ENCODE measurements around the gene GPR55. TPM values are rescaled to one million over a fixed set of nuclear protein-coding genes. Genes with fewer than 3 reads are reported as not detected.

The GPR55 gene
- total and polyA plus RNA-seq, 9 donors: 0.04 to 0.08 TPM; not detected in 7

GRCh38 chr2:230907361-230908091 is 17.5 kb downstream of the GPR55 start:
- H3K4me3 ChIP-seq (ENCODE audit: low read length): no peak overlapping the region
- no peak overlapping the region for H3K27ac ChIP-seq (ENCODE audit: low read length)
- no peaks in the 10 kb centered on the region for H3K4me1 ChIP-seq (ENCODE audit: control insufficient read depth, insufficient read depth, low read length)
- WGBS (ENCODE audit: insufficient coverage): 91% methylated on average over 7 of the region's 16 CpGs
- H3K36me3 ChIP-seq (ENCODE audit: control insufficient read depth, insufficient read depth, low read length): no peaks in the 10 kb centered on the region
- peaks cover 14% of the 10 kb centered on the region for H3K27me3 ChIP-seq (ENCODE audit: control insufficient read depth, insufficient read depth, low read length)
- H3K9me3 ChIP-seq (replicated peaks; ENCODE audit: control insufficient read depth, low read depth, low read length): no peaks in the 10 kb centered on the region
- DNase-seq: no peak

- WGBS (ENCODE audit: insufficient coverage): 94% methylated on average over 7 of the region's 15 CpGs
- no peak overlapping the region for H3K4me3 ChIP-seq (ENCODE audit: low read length)
- H3K36me3 ChIP-seq (ENCODE audit: control insufficient read depth, insufficient read depth, low read length): no peaks in the 10 kb centered on the region
- no peaks in the 10 kb centered on the region for H3K4me1 ChIP-seq (ENCODE audit: control insufficient read depth, insufficient read depth, low read length)
- no peak overlapping the region for H3K27ac ChIP-seq (ENCODE audit: low read length)
- no peaks in the 10 kb centered on the region for H3K9me3 ChIP-seq (replicated peaks; ENCODE audit: control insufficient read depth, low read depth, low read length)
- peaks cover 14% of the 10 kb centered on the region for H3K27me3 ChIP-seq (ENCODE audit: control insufficient read depth, insufficient read depth, low read length)
- DNase-seq: no peak
Measured at GRCh38 chr2:230906471-230907230, 18.4 kb downstream of the GPR55 start.

- H3K4me3 ChIP-seq (ENCODE audit: low read length): no peak overlapping the region
- H3K27ac ChIP-seq (ENCODE audit: low read length): no peak overlapping the region
- H3K4me1 ChIP-seq (ENCODE audit: control insufficient read depth, insufficient read depth, low read length): no peaks in the 10 kb centered on the region
- no peak for DNase-seq
- WGBS (ENCODE audit: insufficient coverage): 51% methylated on average over 14 of the region's 18 CpGs
- peaks cover 12% of the 10 kb centered on the region for H3K27me3 ChIP-seq (ENCODE audit: control insufficient read depth, insufficient read depth, low read length)
- no peaks in the 10 kb centered on the region for H3K9me3 ChIP-seq (replicated peaks; ENCODE audit: control insufficient read depth, low read depth, low read length)
- no peaks in the 10 kb centered on the region for H3K36me3 ChIP-seq (ENCODE audit: control insufficient read depth, insufficient read depth, low read length)
Measured at GRCh38 chr2:230905448-230906421, 19.3 kb downstream of the GPR55 start.

GRCh38 chr2:230904856-230905447 is 20.1 kb downstream of the GPR55 start:
- DNase-seq: no peak
- WGBS (ENCODE audit: insufficient coverage): 68% methylated on average over 12 of the region's 15 CpGs
- no peaks in the 10 kb centered on the region for H3K4me1 ChIP-seq (ENCODE audit: control insufficient read depth, insufficient read depth, low read length)
- no peak overlapping the region for H3K27ac ChIP-seq (ENCODE audit: low read length)
- H3K36me3 ChIP-seq (ENCODE audit: control insufficient read depth, insufficient read depth, low read length): no peaks in the 10 kb centered on the region
- H3K4me3 ChIP-seq (ENCODE audit: low read length): no peak overlapping the region
- peaks cover 10% of the 10 kb centered on the region for H3K27me3 ChIP-seq (ENCODE audit: control insufficient read depth, insufficient read depth, low read length)
- H3K9me3 ChIP-seq (replicated peaks; ENCODE audit: control insufficient read depth, low read depth, low read length): no peaks in the 10 kb centered on the region

GRCh38 chr2:230903231-230904150 is 21.6 kb downstream of the GPR55 start:
- no peaks in the 10 kb centered on the region for H3K4me1 ChIP-seq (ENCODE audit: control insufficient read depth, insufficient read depth, low read length)
- 89% methylated on average over 16 of the region's 19 CpGs for WGBS (ENCODE audit: insufficient coverage)
- no peak overlapping the region for H3K27ac ChIP-seq (ENCODE audit: low read length)
- DNase-seq: no peak
- H3K4me3 ChIP-seq (ENCODE audit: low read length): no peak overlapping the region
- H3K9me3 ChIP-seq (replicated peaks; ENCODE audit: control insufficient read depth, low read depth, low read length): no peaks in the 10 kb centered on the region
- H3K27me3 ChIP-seq (ENCODE audit: control insufficient read depth, insufficient read depth, low read length): peaks cover 7% of the 10 kb centered on the region
- H3K36me3 ChIP-seq (ENCODE audit: control insufficient read depth, insufficient read depth, low read length): no peaks in the 10 kb centered on the region

- Histone ChIP-seq H3K27ac (ENCODE audit: low read length) (no peak overlapping the region), H3K27me3 (ENCODE audit: control insufficient read depth, insufficient read depth, low read length) (peaks cover 10% of the 10 kb centered on the region), H3K36me3 (ENCODE audit: control insufficient read depth, insufficient read depth, low read length) (no peaks in the 10 kb centered on the region), H3K4me3 (ENCODE audit: low read length) (no peak overlapping the region), H3K4me1 (ENCODE audit: control insufficient read depth, insufficient read depth, low read length) (no peaks in the 10 kb centered on the region), H3K9me3 (replicated peaks; ENCODE audit: control insufficient read depth, low read depth, low read length) (no peaks in the 10 kb centered on the region)
- DNase-seq: peak; percentile 50
- 50% methylated on average over 2 of the region's 8 CpGs for WGBS (ENCODE audit: insufficient coverage)
Measured at GRCh38 chr2:230902180-230902899, 22.7 kb downstream of the GPR55 start.

GRCh38 chr2:230901006-230901405 is 24.0 kb downstream of the GPR55 start:
- H3K27ac ChIP-seq (ENCODE audit: low read length): no peak overlapping the region
- no peak for DNase-seq
- no peak overlapping the region for H3K4me3 ChIP-seq (ENCODE audit: low read length)
- H3K4me1 ChIP-seq (ENCODE audit: control insufficient read depth, insufficient read depth, low read length): no peaks in the 10 kb centered on the region
- WGBS (ENCODE audit: insufficient coverage): 86% methylated on average over 1 of the region's 5 CpGs
- H3K36me3 ChIP-seq (ENCODE audit: control insufficient read depth, insufficient read depth, low read length): no peaks in the 10 kb centered on the region
- no peaks in the 10 kb centered on the region for H3K9me3 ChIP-seq (replicated peaks; ENCODE audit: control insufficient read depth, low read depth, low read length)
- peaks cover 10% of the 10 kb centered on the region for H3K27me3 ChIP-seq (ENCODE audit: control insufficient read depth, insufficient read depth, low read length)

GRCh38 chr2:230900336-230900995 is 24.6 kb downstream of the GPR55 start:
- H3K27me3 ChIP-seq (ENCODE audit: control insufficient read depth, insufficient read depth, low read length): peaks cover 6% of the 10 kb centered on the region
- WGBS (ENCODE audit: insufficient coverage): 45% methylated on average over 8 of the region's 10 CpGs

More at GRCh38 chr2:230900336-230900995, 24.6 kb downstream of the GPR55 start:
- Histone ChIP-seq H3K4me1 (ENCODE audit: control insufficient read depth, insufficient read depth, low read length) (no peaks in the 10 kb centered on the region), H3K9me3 (replicated peaks; ENCODE audit: control insufficient read depth, low read depth, low read length) (no peaks in the 10 kb centered on the region), H3K4me3 (ENCODE audit: low read length) (no peak overlapping the region), H3K27ac (ENCODE audit: low read length) (no peak overlapping the region), H3K36me3 (ENCODE audit: control insufficient read depth, insufficient read depth, low read length) (no peaks in the 10 kb centered on the region)
- DNase-seq: no peak
